GM12873 (cell line): ENCODE results near the gene ACOT4.

Experiments used
- TF ChIP-seq, protein P1 (sequence below): IDR thresholded peaks from 2 replicates; pipeline ENCODE4 v1.5.1; 2012; ENCODE audit warnings: low read depth, mild to moderate bottlenecking, moderate library complexity, low read length, control low read depth; ENCODE audit not compliant: insufficient read depth; ENCODE audit errors: missing control alignments

The ACOT4 gene

DNA sequence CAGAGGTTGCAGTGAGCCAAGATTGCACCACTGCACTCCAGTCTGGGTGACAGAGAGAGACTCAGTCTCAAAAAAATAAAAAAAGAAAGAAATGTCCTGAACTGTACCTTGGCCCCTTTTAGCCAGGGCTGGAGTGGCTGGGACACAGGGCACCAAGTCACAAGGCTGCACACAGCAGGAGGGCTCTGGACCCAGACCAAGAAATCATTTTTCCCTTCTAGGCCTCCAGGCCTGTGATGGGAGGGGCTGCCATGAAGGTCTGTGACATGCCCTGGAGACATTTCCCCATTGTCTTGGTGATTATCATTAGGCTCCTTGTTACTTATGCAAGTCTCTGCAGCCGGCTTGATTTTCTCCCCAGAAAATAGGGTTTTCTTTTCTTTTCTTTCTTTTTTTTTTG, 15.6 kb downstream of the ACOT4 start:
- TF ChIP-seq, protein P1, sequence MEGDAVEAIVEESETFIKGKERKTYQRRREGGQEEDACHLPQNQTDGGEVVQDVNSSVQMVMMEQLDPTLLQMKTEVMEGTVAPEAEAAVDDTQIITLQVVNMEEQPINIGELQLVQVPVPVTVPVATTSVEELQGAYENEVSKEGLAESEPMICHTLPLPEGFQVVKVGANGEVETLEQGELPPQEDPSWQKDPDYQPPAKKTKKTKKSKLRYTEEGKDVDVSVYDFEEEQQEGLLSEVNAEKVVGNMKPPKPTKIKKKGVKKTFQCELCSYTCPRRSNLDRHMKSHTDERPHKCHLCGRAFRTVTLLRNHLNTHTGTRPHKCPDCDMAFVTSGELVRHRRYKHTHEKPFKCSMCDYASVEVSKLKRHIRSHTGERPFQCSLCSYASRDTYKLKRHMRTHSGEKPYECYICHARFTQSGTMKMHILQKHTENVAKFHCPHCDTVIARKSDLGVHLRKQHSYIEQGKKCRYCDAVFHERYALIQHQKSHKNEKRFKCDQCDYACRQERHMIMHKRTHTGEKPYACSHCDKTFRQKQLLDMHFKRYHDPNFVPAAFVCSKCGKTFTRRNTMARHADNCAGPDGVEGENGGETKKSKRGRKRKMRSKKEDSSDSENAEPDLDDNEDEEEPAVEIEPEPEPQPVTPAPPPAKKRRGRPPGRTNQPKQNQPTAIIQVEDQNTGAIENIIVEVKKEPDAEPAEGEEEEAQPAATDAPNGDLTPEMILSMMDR: no peak

GRCh38 chr14:73610687-73611086, 19.0 kb downstream of the ACOT4 start:
- TF ChIP-seq, protein P1: no peak

GRCh38 chr14:73612339-73613045, 20.8 kb downstream of the ACOT4 start, which contains the start of gene ACOT6:
ACOT6 (plus strand) TSS chr14:73612517; CDS start chr14:73612572, 55 bp downstream.
- TF ChIP-seq, protein P1: no peak

DNA sequence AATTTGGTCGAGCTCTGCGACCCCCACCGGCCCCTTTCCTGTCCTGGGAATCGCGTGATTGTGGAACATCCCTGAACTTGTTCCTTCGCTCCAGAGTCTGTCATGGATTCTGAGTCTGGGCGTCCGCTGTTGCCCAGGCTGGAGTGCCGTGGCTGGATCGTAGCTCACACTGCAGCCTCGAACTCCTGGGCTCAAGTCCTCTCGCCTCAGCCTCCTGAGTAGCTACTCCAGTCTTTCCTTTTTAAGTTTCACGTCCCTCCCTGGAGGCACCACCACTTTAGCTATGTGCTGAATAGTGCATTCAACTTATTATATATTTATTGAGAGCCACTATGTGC, 21.3 kb downstream of the ACOT4 start:
- TF ChIP-seq, protein P1: no peak

GRCh38 chr14:73613419-73613963, 21.8 kb downstream of the ACOT4 start:
- TF ChIP-seq, protein P1: no peak

DNA sequence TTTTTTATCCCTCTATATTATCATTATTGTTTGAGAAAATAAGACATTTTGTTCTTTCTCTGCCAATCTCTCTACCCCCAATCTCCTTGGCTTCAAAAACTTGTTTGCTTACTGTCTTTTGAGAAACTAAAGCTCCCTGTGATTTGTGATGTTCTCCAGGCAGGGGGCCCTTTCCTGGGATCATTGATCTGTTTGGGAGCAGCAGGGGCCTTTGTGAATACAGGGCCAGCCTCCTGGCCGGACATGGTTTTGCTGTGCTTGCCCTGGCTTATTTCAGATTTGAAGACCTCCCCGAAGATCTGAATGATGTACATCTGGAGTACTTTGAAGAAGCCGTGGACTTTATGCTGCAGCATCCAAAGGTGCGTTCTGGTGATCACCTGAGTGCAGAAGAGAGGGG, 25.2 kb downstream of the ACOT4 start:
- TF ChIP-seq, protein P1: no peak

DNA sequence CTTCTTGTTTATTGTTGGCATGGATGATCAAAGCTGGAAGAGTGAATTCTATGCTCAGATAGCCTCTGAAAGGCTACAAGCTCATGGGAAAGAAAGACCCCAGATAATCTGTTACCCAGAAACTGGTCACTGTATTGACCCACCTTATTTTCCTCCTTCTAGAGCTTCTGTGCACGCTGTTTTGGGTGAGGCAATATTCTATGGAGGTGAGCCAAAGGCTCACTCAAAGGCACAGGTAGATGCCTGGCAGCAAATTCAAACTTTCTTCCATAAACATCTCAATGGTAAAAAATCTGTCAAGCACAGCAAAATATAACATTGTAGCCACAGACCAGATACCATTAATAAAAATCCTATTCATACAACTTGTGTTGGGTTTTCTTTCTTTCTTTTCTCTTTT, 27.9 kb downstream of the ACOT4 start:
- TF ChIP-seq, protein P1: no peak
